HL-60 (cell line): Measurements from ENCODE around the gene DDX49.
"Not testable (repeated sequence)": the region's sequence is repeated elsewhere in the genome, so short reads cannot be mapped to it uniquely, and the experiment has no call there.

ENCODE experiments used
- DNase-seq, 2 experiments: peaks; one replicate each; pipeline ENCODE4 v3.0.0-alpha.2; 2010 to 2020; ENCODE audit warnings: low read depth in 1 of 2, low spot score in 1 of 2
- H3K27ac ChIP-seq: fragments of 250-450 bp; sonication (Bioruptor Pico); replicated peaks from 2 replicates; pipeline ENCODE4 v1.5.1; 2020; ENCODE audit warnings: mild to moderate bottlenecking, moderate library complexity
- H3K27me3 ChIP-seq: fragments of 250-450 bp; sonication (Bioruptor Pico); 2 replicates; pipeline ENCODE4 v1.5.1; 2021; ENCODE audit warnings: mild to moderate bottlenecking, moderate library complexity; ENCODE audit not compliant: insufficient read depth, poor library complexity, severe bottlenecking
- H3K4me3 ChIP-seq: replicated peaks from 2 replicates; pipeline ENCODE4 v1.5.1; 2011; ENCODE audit warnings: mild to moderate bottlenecking, control low read depth, low read length; ENCODE audit not compliant: insufficient read depth
- CTCF ChIP-seq: IDR thresholded peaks from one replicate; pipeline ENCODE4 v1.5.1; 2011; ENCODE audit warnings: low read length, control low read depth, inconsistent platforms; ENCODE audit not compliant: insufficient read depth
- GABPA ChIP-seq: IDR thresholded peaks from 2 replicates; pipeline ENCODE4 v1.6.1; 2012; ENCODE audit warnings: low read depth
- POLR2AphosphoS5 ChIP-seq: IDR thresholded peaks from 2 replicates; pipeline ENCODE4 v1.6.1; 2012; ENCODE audit warnings: low read depth
- REST ChIP-seq: IDR thresholded peaks from 2 replicates; pipeline ENCODE4 v1.6.1; 2012; ENCODE audit warnings: low read depth; ENCODE audit not compliant: insufficient replicate concordance
- SPI1 ChIP-seq: IDR thresholded peaks from 2 replicates; pipeline ENCODE4 v1.6.1; 2012; ENCODE audit warnings: low read depth, mild to moderate bottlenecking, borderline replicate concordance

The DDX49 gene

GRCh38 chr19:18899624-18900560 lies 19.6 kb upstream of the DDX49 start:
- no peak overlapping the region for H3K27ac ChIP-seq
- TF ChIP-seq SPI1 (no peak), REST (no peak), GABPA (no peak), POLR2AphosphoS5 (no peak), CTCF (no peak)
- H3K4me3 ChIP-seq, result no peak overlapping the region
- H3K27me3 ChIP-seq, result peaks cover 4% of the 10 kb centered on the region
- no peak for DNase-seq

- Histone ChIP-seq H3K27ac (no peak overlapping the region), H3K4me3 (no peak overlapping the region), H3K27me3 (no peaks in the 10 kb centered on the region)
- no peak for TF ChIP-seq GABPA
- TF ChIP-seq CTCF, result no peak
- TF ChIP-seq POLR2AphosphoS5, result no peak
- no peak for TF ChIP-seq SPI1
- TF ChIP-seq REST, result no peak
- no peak for DNase-seq
Observed at GRCh38 chr19:18900700-18901481, 18.6 kb upstream of the DDX49 start.

- no peak for DNase-seq
- Histone ChIP-seq H3K4me3 (no peak overlapping the region), H3K27ac (no peak overlapping the region), H3K27me3 (no peaks in the 10 kb centered on the region)
- TF ChIP-seq POLR2AphosphoS5 (no peak), SPI1 (no peak), CTCF (no peak), REST (no peak), GABPA (no peak)
Observed at GRCh38 chr19:18901491-18901890, 18.0 kb upstream of the DDX49 start.

- H3K27ac ChIP-seq, H3K4me3 ChIP-seq, DNase-seq, H3K27me3 ChIP-seq: not testable (repeated sequence)
Observed at GRCh38 chr19:18902519-18902918, 17.0 kb upstream of the DDX49 start.
